MM.1S (cell line): Measurements from ENCODE around the gene GUCA1A.

Experiments used
- DNase-seq: peaks from one replicate; pipeline ENCODE4 v3.0.0-alpha.2; 2015
- H2AFZ ChIP-seq: fragments of 300-600 bp; sonication (generic); 2 replicates; pipeline ENCODE4 v1.6.0; 2016; ENCODE audit warnings: antibody characterized with exemption, low read length
- H3F3A ChIP-seq: fragments of 300-600 bp; sonication (generic); 2 replicates; pipeline ENCODE4 v1.6.1; 2016; ENCODE audit warnings: mild to moderate bottlenecking, antibody characterized with exemption, low read length, moderate library complexity, mixed read lengths; ENCODE audit not compliant: insufficient read depth
- H3K27ac ChIP-seq: fragments of 300-600 bp; sonication (generic); 2 replicates; pipeline ENCODE4 v1.5.1; 2016; ENCODE audit warnings: mild to moderate bottlenecking, low read length
- H3K27me3 ChIP-seq: fragments of 300-600 bp; sonication (generic); replicated peaks from 2 replicates; pipeline ENCODE4 v1.6.0; 2016; ENCODE audit warnings: low read length; ENCODE audit not compliant: insufficient read depth
- H3K36me3 ChIP-seq: fragments of 300-600 bp; sonication (generic); replicated peaks from 2 replicates; pipeline ENCODE4 v1.6.1; 2016; ENCODE audit warnings: mild to moderate bottlenecking, low read length, mixed read lengths; ENCODE audit not compliant: insufficient read depth
- H3K4me1 ChIP-seq: fragments of 300-600 bp; sonication (generic); 2 replicates; pipeline ENCODE4 v1.6.1; 2016; ENCODE audit warnings: low read length, mixed read lengths
- H3K4me2 ChIP-seq: fragments of 300-600 bp; sonication (generic); 2 replicates; pipeline ENCODE4 v1.6.0; 2016; ENCODE audit warnings: low read depth, low read length
- H3K4me3 ChIP-seq: fragments of 300-600 bp; sonication (generic); 2 replicates; pipeline ENCODE4 v1.5.1; 2016; ENCODE audit warnings: low read length, mixed read lengths
- H3K79me2 ChIP-seq: fragments of 300-600 bp; sonication (generic); 2 replicates; pipeline ENCODE4 v1.6.1; 2016; ENCODE audit warnings: mixed run types, low read length, mixed read lengths
- H3K9ac ChIP-seq: fragments of 300-600 bp; sonication (generic); 2 replicates; pipeline ENCODE4 v1.6.1; 2016; ENCODE audit warnings: low read length, mixed read lengths
- H3K9me2 ChIP-seq: fragments of 300-600 bp; sonication (generic); replicated peaks from 2 replicates; pipeline ENCODE4 v1.6.1; 2016; ENCODE audit warnings: mild to moderate bottlenecking, low read length, mixed read lengths; ENCODE audit not compliant: insufficient read depth
- H3K9me3 ChIP-seq: fragments of 300-600 bp; sonication (generic); replicated peaks from 2 replicates; pipeline ENCODE4 v1.6.1; 2016; ENCODE audit warnings: mild to moderate bottlenecking, low read length, mixed read lengths; ENCODE audit not compliant: insufficient read depth
- H4K20me1 ChIP-seq: fragments of 300-600 bp; sonication (generic); 2 replicates; pipeline ENCODE4 v1.6.1; 2016; ENCODE audit warnings: mild to moderate bottlenecking, low read length, moderate library complexity, mixed read lengths; ENCODE audit not compliant: insufficient read depth
- EZH2 ChIP-seq: fragments of 300-600 bp; sonication (generic); optimal IDR thresholded peaks from 2 replicates; pipeline ENCODE3; 2017; ENCODE audit warnings: low read depth, mild to moderate bottlenecking, antibody characterized with exemption, low read length, mixed read lengths
- EZH2phosphoT487 ChIP-seq: fragments of 300-600 bp; sonication (generic); IDR thresholded peaks from 2 replicates; pipeline ENCODE4 v1.6.1; 2018; ENCODE audit warnings: antibody characterized with exemption, low read length
- TF ChIP-seq, protein P1 (sequence below): fragments of 300-600 bp; sonication (generic); IDR thresholded peaks from 2 replicates; pipeline ENCODE4 v1.5.1; 2016; ENCODE audit warnings: antibody characterized with exemption, low read length, mixed read lengths

The GUCA1A gene

DNA sequence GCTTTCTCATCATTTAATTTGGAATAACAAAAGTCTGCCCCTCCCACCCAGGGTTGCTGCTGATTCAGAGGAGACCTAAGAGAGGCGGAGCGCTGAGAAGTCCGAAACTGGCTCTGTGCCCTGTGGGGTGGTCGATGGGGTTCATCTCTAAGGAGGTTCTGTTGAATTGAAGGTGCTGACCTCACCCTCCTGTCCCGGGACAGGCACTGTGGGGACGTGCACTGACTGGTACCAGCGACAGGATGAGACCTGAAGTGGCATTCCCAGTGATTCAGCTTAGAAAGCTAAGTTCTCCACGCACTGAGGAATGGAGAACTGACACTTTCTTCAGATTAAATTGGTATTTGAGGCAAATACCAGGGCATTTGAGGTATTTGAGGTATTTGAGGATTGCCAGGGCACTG lies 20.3 kb downstream of the GUCA1A start:
- Histone ChIP-seq H3K27ac (no peak overlapping the region), H2AFZ (no peak overlapping the region), H3K9me3 (no peaks in the 10 kb centered on the region), H3K4me2 (no peak overlapping the region), H3K4me3 (no peak overlapping the region), H3K79me2 (no peaks in the 10 kb centered on the region), H4K20me1 (no peaks in the 10 kb centered on the region), H3K9me2 (no peaks in the 10 kb centered on the region), H3K27me3 (no peaks in the 10 kb centered on the region), H3K9ac (no peak overlapping the region), H3K4me1 (no peaks in the 10 kb centered on the region), H3F3A (no peaks in the 10 kb centered on the region), H3K36me3 (no peaks in the 10 kb centered on the region)
- DNase-seq, result no peak
- TF ChIP-seq EZH2, result no peak
- TF ChIP-seq EZH2phosphoT487, result no peak
- TF ChIP-seq, protein P1, sequence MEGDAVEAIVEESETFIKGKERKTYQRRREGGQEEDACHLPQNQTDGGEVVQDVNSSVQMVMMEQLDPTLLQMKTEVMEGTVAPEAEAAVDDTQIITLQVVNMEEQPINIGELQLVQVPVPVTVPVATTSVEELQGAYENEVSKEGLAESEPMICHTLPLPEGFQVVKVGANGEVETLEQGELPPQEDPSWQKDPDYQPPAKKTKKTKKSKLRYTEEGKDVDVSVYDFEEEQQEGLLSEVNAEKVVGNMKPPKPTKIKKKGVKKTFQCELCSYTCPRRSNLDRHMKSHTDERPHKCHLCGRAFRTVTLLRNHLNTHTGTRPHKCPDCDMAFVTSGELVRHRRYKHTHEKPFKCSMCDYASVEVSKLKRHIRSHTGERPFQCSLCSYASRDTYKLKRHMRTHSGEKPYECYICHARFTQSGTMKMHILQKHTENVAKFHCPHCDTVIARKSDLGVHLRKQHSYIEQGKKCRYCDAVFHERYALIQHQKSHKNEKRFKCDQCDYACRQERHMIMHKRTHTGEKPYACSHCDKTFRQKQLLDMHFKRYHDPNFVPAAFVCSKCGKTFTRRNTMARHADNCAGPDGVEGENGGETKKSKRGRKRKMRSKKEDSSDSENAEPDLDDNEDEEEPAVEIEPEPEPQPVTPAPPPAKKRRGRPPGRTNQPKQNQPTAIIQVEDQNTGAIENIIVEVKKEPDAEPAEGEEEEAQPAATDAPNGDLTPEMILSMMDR, result no peak

DNA sequence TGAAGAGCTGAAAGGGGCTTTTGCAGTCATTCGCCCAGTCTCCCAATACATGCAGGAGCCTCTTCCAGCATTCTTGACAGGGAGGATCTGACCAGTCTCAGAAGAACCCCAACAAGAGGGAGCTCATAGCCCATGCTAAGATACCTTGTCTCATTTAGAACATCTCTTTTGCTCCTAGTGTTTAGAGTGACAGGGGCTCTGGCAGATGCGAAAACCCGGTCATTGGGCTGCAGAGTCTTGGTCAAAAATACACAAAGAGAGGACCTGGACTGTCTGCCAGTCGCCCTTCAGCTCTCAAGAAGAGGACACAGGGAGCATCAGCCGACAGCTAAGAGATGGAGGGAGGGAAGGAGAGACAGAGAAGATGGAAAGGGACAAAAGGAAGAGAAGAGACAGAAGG lies 20.9 kb downstream of the GUCA1A start:
- no peaks in the 10 kb centered on the region for H4K20me1 ChIP-seq
- no peaks in the 10 kb centered on the region for H3F3A ChIP-seq
- no peaks in the 10 kb centered on the region for H3K27me3 ChIP-seq
- H3K4me2 ChIP-seq, result no peak overlapping the region
- H3K9me2 ChIP-seq, result no peaks in the 10 kb centered on the region
- H3K79me2 ChIP-seq, result no peaks in the 10 kb centered on the region
- TF ChIP-seq, protein P1, result no peak
- TF ChIP-seq EZH2 (no peak), EZH2phosphoT487 (no peak)
- H2AFZ ChIP-seq, result no peak overlapping the region
- no peak overlapping the region for H3K4me3 ChIP-seq
- no peaks in the 10 kb centered on the region for H3K36me3 ChIP-seq
- H3K27ac ChIP-seq, result no peak overlapping the region
- no peak overlapping the region for H3K9ac ChIP-seq
- DNase-seq, result no peak
- no peaks in the 10 kb centered on the region for H3K4me1 ChIP-seq
- H3K9me3 ChIP-seq, result no peaks in the 10 kb centered on the region

DNA sequence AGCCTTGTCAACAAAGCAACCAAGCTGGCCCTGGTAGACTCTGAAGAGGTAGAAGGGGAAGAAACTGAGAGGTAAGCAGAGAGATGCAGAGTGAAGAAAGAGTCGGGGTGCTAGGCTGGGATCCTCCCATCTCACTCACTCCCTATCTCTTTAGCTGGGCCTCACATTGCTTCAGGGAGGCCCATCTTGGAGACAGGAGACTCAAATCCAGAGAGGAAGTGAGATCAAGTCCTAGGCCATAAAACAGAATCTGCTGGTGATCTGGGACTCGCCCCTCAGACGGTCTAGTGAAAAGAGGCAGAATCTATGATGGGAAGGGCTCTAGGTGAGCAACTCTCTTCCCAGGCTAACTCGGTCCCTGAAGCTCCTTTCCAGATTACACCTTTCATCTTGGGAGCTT lies 22.3 kb downstream of the GUCA1A start:
- Histone ChIP-seq H3K9me3 (no peaks in the 10 kb centered on the region), H4K20me1 (no peaks in the 10 kb centered on the region), H3K27ac (no peak overlapping the region), H3K79me2 (no peaks in the 10 kb centered on the region), H3K27me3 (no peaks in the 10 kb centered on the region), H3K4me2 (no peak overlapping the region), H2AFZ (no peak overlapping the region), H3F3A (no peaks in the 10 kb centered on the region), H3K36me3 (no peaks in the 10 kb centered on the region), H3K4me3 (no peak overlapping the region), H3K9ac (no peak overlapping the region), H3K4me1 (no peaks in the 10 kb centered on the region), H3K9me2 (no peaks in the 10 kb centered on the region)
- DNase-seq, result no peak
- no peak for TF ChIP-seq EZH2
- TF ChIP-seq, protein P1, result no peak
- TF ChIP-seq EZH2phosphoT487, result no peak
